ENCODE data around the gene PADI4.

PADI4 gene

GRCh38 chr1:17375651-17376050, 67.7 kb downstream of the PADI4 start:
- DNase-seq (ENCODE audit: low read depth), result no peak
- no peak for TF ChIP-seq CTCF (IDR thresholded peaks at IDR 0.05; ENCODE audit: low read length, missing control alignments)
- no peak overlapping the region for H3K4me3 ChIP-seq (replicated peaks; ENCODE audit: low read depth, low read length)

- DNase-seq (ENCODE audit: low read depth), result no peak
- no peak for TF ChIP-seq CTCF (IDR thresholded peaks at IDR 0.05; ENCODE audit: low read length, missing control alignments)
- H3K4me3 ChIP-seq (replicated peaks; ENCODE audit: low read depth, low read length), result no peak overlapping the region
These were observed 69.4 kb downstream of the PADI4 start for GRCh38 chr1:17377325-17377953.

- no peak for DNase-seq (ENCODE audit: low read depth)
- no peak for TF ChIP-seq CTCF (IDR thresholded peaks at IDR 0.05; ENCODE audit: low read length, missing control alignments)
- H3K4me3 ChIP-seq (replicated peaks; ENCODE audit: low read depth, low read length), result no peak overlapping the region
These were observed 73.2 kb downstream of the PADI4 start for GRCh38 chr1:17381161-17381560.

DNA sequence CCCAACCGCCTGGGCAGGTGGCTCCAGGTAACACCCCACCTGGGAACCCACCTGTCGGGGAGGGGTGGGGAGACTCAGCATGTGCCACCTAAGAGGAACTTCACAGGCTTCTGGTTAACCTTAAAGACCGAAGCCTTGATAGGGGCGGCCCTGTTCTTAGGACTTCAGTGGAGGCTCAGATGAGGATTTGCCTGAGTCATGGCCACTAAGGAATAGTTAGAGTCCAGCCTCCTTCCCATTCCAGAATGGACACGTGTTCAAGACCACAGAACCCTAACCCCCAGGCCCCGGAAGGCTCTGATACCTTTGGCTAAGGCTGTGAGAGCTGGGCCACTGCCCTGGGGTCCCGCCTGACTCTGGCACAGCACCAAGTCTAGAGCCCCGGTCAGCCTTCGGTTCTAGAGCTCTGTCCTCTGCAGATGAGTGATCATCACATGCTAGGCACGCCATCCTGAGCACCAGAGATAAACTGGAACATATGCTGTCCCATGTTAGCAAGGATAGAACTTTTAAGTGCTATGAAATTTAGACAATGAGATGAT, 84.3 kb downstream of the PADI4 start:
- no peak overlapping the region for H3K4me3 ChIP-seq (replicated peaks; ENCODE audit: low read depth, low read length)
- TF ChIP-seq CTCF (IDR thresholded peaks at IDR 0.05; ENCODE audit: low read length, missing control alignments), result no peak
- no peak for DNase-seq (ENCODE audit: low read depth)

- no peak for DNase-seq (ENCODE audit: low read depth)
- no peak overlapping the region for H3K4me3 ChIP-seq (replicated peaks; ENCODE audit: low read depth, low read length)
- TF ChIP-seq CTCF (IDR thresholded peaks at IDR 0.05; ENCODE audit: low read length, missing control alignments), result no peak
These were observed 85.2 kb downstream of the PADI4 start for GRCh38 chr1:17393230-17393629.

- DNase-seq (ENCODE audit: low read depth), result no peak
- TF ChIP-seq CTCF (IDR thresholded peaks at IDR 0.05; ENCODE audit: low read length, missing control alignments), result no peak
- no peak overlapping the region for H3K4me3 ChIP-seq (replicated peaks; ENCODE audit: low read depth, low read length)
These were observed 90.1 kb downstream of the PADI4 start for GRCh38 chr1:17397910-17398695.

Measured in fibroblast of pulmonary artery (primary cell).